HG03175 (cell line): ENCODE results near the gene LTB4R.

Experiments
- ATAC-seq: cut with Tn5 transposase; IDR thresholded peaks from one replicate; pipeline ENCODE4 v1.9.1; 2021; ENCODE audit warnings: mild to moderate bottlenecking, moderate library complexity; ENCODE audit not compliant: unreplicated experiment

The LTB4R gene

DNA sequence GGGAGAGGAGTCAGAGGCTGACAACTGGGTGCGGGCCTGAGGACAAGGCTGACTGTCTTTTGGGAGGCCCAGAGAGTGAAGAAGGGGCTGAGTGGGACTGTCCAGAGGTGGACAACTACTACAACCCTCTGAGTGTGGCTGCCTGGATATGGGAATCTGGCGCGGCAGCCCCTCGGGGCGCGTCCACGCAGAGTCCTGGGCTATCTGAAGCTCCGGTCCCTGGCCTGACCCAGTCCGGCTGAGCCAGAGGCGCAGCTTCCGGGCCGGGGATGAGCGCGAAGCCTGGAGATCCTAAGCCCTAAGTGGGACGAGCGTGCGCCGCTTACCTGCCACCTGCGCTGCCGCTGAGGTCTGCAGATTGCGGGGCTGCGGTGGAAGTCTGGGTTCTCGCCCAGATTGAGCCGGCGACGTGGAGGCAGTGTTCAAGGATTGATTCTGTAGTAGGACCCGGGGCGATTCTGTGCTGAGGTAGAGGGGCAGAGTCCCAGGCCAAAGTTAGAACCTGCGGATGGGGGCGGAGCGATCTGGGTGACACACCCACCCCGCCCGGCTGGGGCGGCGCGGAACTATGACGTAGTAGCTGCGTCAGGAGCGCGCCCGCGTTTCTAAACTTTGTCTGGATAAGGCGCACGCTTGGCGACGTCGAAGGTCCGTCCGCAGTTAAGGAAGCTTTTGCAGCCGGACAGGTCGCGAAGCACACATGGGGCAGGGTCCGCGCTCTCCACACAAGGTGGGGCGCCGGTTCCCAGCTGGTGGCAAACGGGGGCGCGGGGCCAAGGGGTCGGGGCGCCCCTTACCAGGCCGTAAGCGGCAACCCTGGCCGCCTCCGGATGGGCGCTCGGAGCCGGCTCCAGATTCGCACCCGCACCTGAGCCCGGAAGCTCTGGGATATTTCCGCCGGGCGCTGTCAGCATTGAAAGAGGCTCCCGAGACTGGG, 11.8 kb upstream of the LTB4R start, which contains the start of the genes DHRS1 and NOP9:
DHRS1 (minus strand) TSS at position 526 of the 937 bp plus-strand sequence. CDS start 674 bp downstream, outside the sequence.
NOP9 (plus strand) TSS at position 596 of the 937 bp plus-strand sequence; CDS start at position 701, 105 bp downstream.
- ATAC-seq: peak; percentile 77

DNA sequence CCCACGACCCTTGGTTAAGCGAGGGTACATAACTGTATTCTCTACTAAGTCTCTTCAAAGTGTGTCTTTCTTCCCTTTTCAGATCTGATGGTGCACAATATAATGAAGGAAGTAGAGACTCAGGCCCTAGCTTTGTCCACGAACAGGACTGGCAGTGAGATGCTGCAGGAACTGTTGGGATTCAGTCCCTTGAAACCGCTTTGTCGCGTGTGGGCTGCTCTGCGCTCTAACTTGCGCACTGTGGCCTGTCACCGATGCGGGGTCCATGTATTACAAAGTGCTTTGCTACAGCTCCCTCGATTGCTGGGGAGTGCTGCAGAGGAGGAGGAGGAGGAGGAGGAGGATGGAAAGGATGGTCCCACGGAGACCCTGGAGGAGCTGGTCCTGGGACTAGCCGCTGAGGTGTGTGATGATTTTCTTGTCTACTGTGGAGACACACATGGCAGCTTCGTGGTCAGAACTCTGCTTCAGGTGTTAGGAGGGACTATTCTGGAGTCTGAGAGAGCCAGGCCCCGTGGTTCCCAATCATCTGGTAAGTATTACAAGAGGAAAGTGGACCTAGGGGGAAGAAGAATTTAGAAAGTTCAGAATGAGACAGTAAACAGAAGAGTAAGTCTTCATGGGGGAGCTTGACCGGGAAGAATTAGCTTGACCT, 10.8 kb upstream of the LTB4R start:
- no peak for ATAC-seq

GRCh38 chr14:24304019-24304387, 7.3 kb upstream of the LTB4R start:
- ATAC-seq: no peak

DNA sequence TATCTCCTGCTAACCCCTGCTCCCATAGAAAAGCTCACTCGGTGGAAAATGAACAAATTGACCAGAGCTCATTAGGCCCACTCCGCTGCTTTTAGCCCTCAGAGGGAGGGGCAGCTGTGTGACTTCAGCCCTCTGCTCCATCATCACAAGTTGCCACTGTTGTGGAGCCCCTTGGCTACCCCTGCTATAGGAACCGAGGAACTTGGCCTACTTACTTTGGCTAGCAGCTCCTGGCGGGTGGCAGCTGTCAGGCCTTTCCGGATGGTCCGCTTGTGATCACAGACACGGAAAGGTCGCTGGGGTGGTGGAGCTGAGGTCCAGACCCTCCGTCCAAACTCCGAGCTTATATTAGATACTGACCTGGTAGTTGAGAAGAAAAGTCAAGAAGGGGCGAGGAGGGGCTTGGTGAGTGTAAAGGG, 4.1 kb upstream of the LTB4R start:
- no peak for ATAC-seq

DNA sequence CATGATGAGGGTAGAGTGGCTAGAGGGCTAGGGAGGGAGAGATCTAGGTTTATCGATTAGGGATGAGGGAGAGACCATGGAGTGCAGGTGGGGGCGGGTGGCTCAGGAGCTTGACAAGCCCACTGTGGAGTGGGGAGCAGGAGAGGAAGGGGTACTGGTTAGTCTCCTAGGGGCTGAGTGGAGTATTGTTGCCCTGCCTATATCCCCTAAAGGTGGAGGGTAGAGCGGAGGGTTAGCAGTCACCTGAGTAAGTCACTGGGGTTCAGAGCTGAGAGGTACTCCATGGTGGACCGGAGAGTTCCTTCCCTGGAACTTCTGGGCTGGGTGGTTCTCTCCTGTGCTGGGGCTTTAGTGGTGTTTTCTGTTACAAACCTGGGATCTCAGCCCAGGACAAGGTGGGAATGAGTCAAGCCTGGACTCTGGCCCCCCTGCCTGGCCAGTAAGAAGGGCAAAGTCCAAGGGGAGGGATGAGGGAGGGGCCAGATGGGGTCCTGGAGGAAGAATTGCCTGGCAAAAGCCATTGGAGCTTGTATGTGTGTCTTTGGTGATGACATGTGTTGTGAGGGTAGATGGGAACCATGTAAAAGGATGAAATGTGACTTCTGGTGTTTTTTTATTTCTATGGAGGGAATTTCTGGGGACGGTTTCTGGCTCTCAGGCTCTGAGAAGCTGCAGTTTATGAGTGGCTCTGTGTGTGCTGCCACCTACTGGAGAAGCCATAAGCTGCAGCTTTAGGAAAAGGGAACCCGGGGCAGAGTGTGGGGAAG, 3.5 kb upstream of the LTB4R start, which contains the start of gene CIDEB:
CIDEB (minus strand) TSS at position 403 of the 767 bp plus-strand sequence; CDS start at position 284, 119 bp downstream.
- no peak for ATAC-seq

DNA sequence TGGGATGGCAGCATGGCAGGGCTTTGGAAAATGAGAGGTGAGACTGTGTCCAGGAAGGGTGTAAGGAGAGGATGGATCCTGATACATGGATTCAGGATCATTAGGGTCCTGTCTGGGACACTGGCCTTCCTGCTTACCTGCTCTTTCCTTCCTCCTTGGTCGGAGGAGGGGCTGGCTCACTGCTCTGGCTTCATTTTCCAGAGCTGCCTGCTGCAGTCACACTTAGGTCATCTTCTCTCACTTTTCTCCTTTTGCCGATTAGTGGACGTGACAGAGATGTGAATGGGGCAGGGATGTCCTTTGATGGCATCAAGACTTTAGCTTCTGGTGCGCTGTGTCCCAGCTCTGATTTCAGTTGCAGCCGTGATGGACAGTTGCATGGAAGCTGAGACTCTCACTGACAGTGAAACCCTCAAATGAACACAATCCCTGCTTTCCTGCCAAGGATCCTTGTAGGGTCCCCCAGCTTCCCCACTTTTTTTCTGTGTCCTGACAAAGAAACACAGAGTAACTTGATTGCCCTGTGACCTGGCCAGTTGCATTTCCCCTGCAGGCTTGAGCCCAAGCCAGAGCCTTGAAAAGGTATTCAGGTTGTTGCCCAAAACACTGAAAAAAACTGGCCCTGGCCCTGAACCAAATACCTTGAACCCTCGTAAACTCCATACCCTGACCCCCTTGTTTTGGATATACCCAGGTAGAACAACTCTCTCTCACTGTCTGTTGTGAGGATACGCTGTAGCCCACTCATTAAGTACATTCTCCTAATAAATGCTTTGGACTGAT, 2.8 kb upstream of the LTB4R start:
- ATAC-seq: no peak

DNA sequence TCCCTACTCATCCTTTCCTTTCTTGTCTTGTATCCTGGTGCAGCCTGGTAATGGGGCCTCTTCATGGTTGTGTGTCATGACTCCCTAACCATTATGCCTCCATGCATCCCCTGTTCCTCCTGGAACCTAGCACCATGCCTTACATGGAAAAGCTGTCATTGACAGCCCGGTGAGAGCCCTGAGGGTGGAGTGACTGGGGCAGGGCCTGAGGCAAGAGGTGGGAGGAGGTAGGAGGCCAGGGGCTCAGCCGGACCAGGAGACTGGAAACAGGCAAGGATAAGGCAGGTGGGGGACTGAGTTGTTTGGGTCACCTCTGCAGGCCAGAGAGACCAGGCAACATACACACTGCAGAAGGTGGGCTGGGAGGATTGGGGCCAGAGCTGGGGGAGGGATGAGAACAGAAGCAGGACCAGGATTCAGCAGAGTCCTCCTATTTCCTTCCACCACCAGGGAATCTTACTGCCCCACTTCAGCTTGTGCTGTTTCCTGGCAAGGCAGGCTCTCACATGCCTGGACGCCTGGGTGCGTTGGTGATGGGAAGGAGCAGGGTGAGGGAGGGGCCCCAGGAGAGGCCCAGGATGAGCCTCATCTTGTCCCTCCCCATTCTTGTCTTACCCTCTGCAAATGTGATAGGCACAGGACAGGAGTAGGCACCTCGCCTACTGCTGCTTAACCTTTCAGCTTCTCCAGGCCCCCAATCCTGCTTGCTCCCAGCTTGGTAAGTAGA, 1.6 kb upstream of the LTB4R start, which contains the start of gene LTB4R2:
LTB4R2 (plus strand) TSS at position 603 of the 727 bp plus-strand sequence. CDS start 525 bp downstream, outside the sequence.
- ATAC-seq: no peak

GRCh38 chr14:24310265-24310645, 1.0 kb upstream of the LTB4R start:
- no peak for ATAC-seq

GRCh38 chr14:24311837-24312615, 724 bp downstream of the LTB4R start:
- ATAC-seq: no peak

DNA sequence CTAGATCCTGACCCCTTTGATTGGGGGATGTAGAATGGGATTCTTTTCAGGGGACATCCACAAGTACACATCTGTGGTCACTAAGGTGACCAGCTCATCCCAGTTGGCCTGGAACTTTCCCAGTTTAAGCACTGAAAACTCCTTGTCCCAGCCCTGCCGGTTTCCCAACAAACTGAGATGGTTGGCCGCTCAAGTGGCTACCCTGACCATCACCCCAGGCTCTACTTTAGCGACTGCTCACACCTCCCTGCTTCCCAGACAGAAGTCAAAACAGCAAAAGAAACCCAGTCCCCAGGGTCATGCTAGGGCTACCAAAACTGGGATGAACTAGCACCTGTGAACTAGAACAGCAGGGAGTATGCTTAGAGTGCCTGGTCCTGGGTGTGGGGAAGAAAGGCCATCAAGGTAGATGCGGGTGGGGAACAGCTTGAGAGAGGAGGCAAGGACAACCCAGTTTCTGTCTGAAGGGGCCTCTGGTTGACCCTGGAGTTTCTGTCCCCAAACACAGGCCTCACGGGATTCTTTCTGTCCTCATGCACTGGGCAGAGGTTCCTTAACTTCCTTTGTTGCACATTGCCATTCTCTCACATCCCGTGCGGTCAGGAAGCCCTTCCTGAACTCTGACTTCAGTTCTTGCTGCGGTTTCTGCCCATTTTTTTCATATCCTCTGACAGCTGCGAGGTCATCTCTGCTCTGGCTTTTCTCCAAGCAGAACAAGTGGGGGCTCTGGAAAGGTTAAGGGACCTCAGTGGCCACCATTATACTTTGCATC, 1.6 kb downstream of the LTB4R start:
- no peak for ATAC-seq

DNA sequence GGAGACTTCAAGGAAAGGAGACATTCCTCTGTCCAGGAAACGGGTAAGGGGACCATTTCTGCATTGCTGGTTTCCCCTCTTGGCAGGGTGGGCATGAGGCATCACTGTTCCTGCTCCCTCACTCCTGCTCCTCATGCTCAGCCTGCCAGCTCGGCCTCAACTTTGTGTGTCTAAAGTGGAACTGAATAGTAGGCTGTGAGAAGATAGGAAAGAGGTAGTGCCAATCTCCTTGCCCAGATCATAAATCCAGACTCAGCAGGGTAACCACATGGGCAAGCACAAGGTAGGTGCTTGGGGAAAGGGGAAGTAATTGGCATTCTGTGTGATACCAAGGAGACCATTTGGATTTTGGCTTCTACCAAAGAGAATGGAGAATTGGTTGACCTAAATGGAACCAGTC, 2.6 kb downstream of the LTB4R start:
- ATAC-seq: no peak

GRCh38 chr14:24314377-24315193, 3.3 kb downstream of the LTB4R start:
- no peak for ATAC-seq

DNA sequence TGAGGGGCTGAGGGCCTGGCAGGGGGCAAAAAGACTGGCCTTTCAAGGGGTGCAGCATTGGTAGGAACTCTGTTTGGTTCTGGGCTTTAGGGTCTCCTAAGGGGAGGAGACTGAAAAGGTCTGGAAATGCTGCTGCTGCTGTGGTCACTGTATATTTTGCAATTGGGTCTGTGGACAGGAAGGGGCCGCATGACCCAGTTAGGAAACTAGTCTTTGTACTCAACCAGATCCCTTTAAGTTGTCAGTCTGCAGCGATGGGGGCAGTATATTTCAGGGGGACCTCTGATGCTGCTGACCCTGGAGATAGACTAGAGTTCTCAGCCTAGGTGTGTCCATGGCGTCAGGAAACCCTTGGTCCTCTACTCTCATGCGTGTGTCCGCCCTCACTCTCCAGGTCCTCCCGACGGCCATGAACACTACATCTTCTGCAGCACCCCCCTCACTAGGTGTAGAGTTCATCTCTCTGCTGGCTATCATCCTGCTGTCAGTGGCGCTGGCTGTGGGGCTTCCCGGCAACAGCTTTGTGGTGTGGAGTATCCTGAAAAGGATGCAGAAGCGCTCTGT, 4.0 kb downstream of the LTB4R start:
- no peak for ATAC-seq

DNA sequence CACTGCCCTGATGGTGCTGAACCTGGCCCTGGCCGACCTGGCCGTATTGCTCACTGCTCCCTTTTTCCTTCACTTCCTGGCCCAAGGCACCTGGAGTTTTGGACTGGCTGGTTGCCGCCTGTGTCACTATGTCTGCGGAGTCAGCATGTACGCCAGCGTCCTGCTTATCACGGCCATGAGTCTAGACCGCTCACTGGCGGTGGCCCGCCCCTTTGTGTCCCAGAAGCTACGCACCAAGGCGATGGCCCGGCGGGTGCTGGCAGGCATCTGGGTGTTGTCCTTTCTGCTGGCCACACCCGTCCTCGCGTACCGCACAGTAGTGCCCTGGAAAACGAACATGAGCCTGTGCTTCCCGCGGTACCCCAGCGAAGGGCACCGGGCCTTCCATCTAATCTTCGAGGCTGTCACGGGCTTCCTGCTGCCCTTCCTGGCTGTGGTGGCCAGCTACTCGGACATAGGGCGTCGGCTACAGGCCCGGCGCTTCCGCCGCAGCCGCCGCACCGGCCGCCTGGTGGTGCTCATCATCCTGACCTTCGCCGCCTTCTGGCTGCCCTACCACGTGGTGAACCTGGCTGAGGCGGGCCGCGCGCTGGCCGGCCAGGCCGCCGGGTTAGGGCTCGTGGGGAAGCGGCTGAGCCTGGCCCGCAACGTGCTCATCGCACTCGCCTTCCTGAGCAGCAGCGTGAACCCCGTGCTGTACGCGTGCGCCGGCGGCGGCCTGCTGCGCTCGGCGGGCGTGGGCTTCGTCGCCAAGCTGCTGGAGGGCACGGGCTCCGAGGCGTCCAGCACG, 4.7 kb downstream of the LTB4R start:
- no peak for ATAC-seq

- no peak for ATAC-seq
Measured at GRCh38 chr14:24316597-24316950, 5.3 kb downstream of the LTB4R start.
